B cell (primary cell): ENCODE data around the gene BTK. TPM values are rescaled to one million over a fixed set of nuclear protein-coding genes. Genes with fewer than 3 reads are reported as not detected.

ENCODE experiments used
- ATAC-seq: fragments of 200-7000 bp; cut with Tn5 transposase; one replicate; pipeline ENCODE4 v1.10.0; 2021; ENCODE audit warnings: low read depth, mild to moderate bottlenecking, moderate number of reproducible peaks, moderate library complexity
- CTCF ChIA-PET: fragments of 350-600 bp; sonication (Branson Sonifier 250); formaldehyde crosslinking; loops from one replicate; lab custom pipeline; 2021; ENCODE audit warnings: antibody characterized with exemption, inconsistent platforms; lab: Charles Lee
- POLR2A ChIA-PET: fragments of 350-600 bp; sonication (Branson Sonifier 250); formaldehyde crosslinking; loops from one replicate; lab custom pipeline; 2021; ENCODE audit warnings: antibody characterized with exemption; lab: Charles Lee
- DNase-seq: peaks from one replicate; pipeline ENCODE4 v3.0.0; 2013
- H2AFZ ChIP-seq: 2 replicates; pipeline ENCODE4 v1.6.1; 2012; ENCODE audit warnings: mild to moderate bottlenecking, low read depth, low read length; ENCODE audit not compliant: insufficient read depth, poor library complexity, severe bottlenecking
- H3K27ac ChIP-seq, 2 donors: 1 replicate in 1 of 2; 2 replicates in 1 of 2; pipeline ENCODE4 v1.5.1; 2012 to 2013; ENCODE audit warnings: low read length in 2 of 2, mild to moderate bottlenecking in 2 of 2, moderate library complexity in 1 of 2
- H3K27me3 ChIP-seq, 4 experiments: fragments of 200-600 bp in 1 of 4; sonication (generic) in 1 of 4; replicated peaks in 1 of 4; 1 replicate in 2 of 4; 2 replicates in 2 of 4; pipeline versions ENCODE4 v1.6.1 to v1.7.0; 2013 to 2016; ENCODE audit warnings: low read length in 3 of 4, mild to moderate bottlenecking in 2 of 4, mixed read lengths in 1 of 4, moderate library complexity in 1 of 4; ENCODE audit not compliant: insufficient read depth in 4 of 4, control insufficient read depth in 3 of 4; ENCODE audit errors: control extremely low read depth in 1 of 4
- H3K36me3 ChIP-seq, 2 experiments: replicated peaks in 1 of 2; 1 replicate in 1 of 2; 2 replicates in 1 of 2; pipeline versions ENCODE4 v1.6.1 to v1.7.1; 2013; ENCODE audit warnings: low read length in 1 of 2; ENCODE audit not compliant: insufficient read depth in 2 of 2, control insufficient read depth in 1 of 2; ENCODE audit errors: control extremely low read depth in 1 of 2, extremely low read depth in 1 of 2
- H3K4me1 ChIP-seq, 2 donors: fragments of 200-600 bp in 1 of 2; sonication (generic) in 1 of 2; 1 replicate in 1 of 2; 2 replicates in 1 of 2; pipeline versions ENCODE4 v1.5.1 to v1.6.1; 2013 to 2017; ENCODE audit warnings: low read length in 2 of 2; ENCODE audit not compliant: control insufficient read depth in 2 of 2, insufficient read depth in 2 of 2
- H3K4me2 ChIP-seq: replicated peaks from 2 replicates; pipeline ENCODE3; 2012; ENCODE audit warnings: mild to moderate bottlenecking, low read depth, low read length; ENCODE audit not compliant: poor library complexity, severe bottlenecking
- H3K4me3 ChIP-seq, 5 experiments: fragments of 200-600 bp in 1 of 5; sonication (generic) in 1 of 5; 1 replicate in 3 of 5; 2 replicates in 2 of 5; pipeline versions ENCODE4 v1.5.1 to v1.7.0; 2011 to 2016; ENCODE audit warnings: low read length in 4 of 5, mild to moderate bottlenecking in 4 of 5, low read depth in 2 of 5, control low read depth in 1 of 5, moderate library complexity in 1 of 5; ENCODE audit not compliant: insufficient read depth in 1 of 5; ENCODE audit errors: control extremely low read depth in 1 of 5, extremely low read depth in 1 of 5
- H3K79me2 ChIP-seq: fragments of 200-600 bp; sonication (generic); one replicate; pipeline ENCODE4 v1.6.0; 2016; ENCODE audit warnings: low read length; ENCODE audit not compliant: control insufficient read depth, insufficient read depth
- H3K9ac ChIP-seq: fragments of 200-600 bp; sonication (generic); 2 replicates; pipeline ENCODE4 v1.6.1; 2017; ENCODE audit warnings: mild to moderate bottlenecking, low read length, moderate library complexity
- H3K9me3 ChIP-seq, 3 donors: one replicate each; pipeline versions ENCODE4 v1.6.1 to v1.7.1; 2013; ENCODE audit warnings: low read length in 2 of 3; ENCODE audit not compliant: control insufficient read depth in 2 of 3, insufficient read depth in 1 of 3; ENCODE audit errors: control extremely low read depth in 1 of 3
- H4K20me1 ChIP-seq: 2 replicates; pipeline ENCODE4 v1.6.0; 2012; ENCODE audit warnings: mild to moderate bottlenecking, low read length; ENCODE audit not compliant: insufficient read depth, control insufficient read depth, poor library complexity, severe bottlenecking
- H3K27ac Mint-ChIP-seq: one replicate; pipeline ENCODE4 v1.8.0; 2021; ENCODE audit warnings: mixed read lengths
- H3K27me3 Mint-ChIP-seq: one replicate; pipeline ENCODE4 v1.8.0; 2021; ENCODE audit warnings: mixed read lengths
- H3K4me1 Mint-ChIP-seq: one replicate; pipeline ENCODE4 v1.8.0; 2021; ENCODE audit warnings: mixed read lengths
- H3K4me3 Mint-ChIP-seq: one replicate; pipeline ENCODE4 v1.8.0; 2021; ENCODE audit warnings: mixed read lengths
- H3K9me3 Mint-ChIP-seq: one replicate; pipeline ENCODE4 v1.8.0; 2022; ENCODE audit warnings: mixed read lengths; ENCODE audit not compliant: insufficient read depth
- CTCF ChIP-seq: fragments of 200-600 bp; IDR thresholded peaks from one replicate; pipeline ENCODE4 v1.8.0; 2022; ENCODE audit warnings: antibody characterized with exemption, mild to moderate bottlenecking
- EZH2 ChIP-seq: IDR thresholded peaks from 2 replicates; pipeline ENCODE4 v1.6.1; 2012; ENCODE audit warnings: borderline replicate concordance, low read depth, mild to moderate bottlenecking, moderate library complexity, low read length; ENCODE audit not compliant: insufficient read depth, poor library complexity, severe bottlenecking
- WGBS: methylation state at CpG from one replicate; pipeline ENCODE4 v1.1.5; 2013; ENCODE audit warnings: missing lambda C conversion rate; ENCODE audit not compliant: insufficient coverage; 5-methylcytosine and 5-hydroxymethylcytosine counted together
- intact Hi-C: fragments of 100-400 bp; cut with micrococcal nuclease; formaldehyde crosslinking; loops from one replicate; pipeline ENCODE4 v1.10.0; 2022
- polyA plus RNA-seq: library from polyadenylated mRNA; depleted of rRNA; stranded (reverse); fragments of >200 nt; gene quantifications from 2 replicates; pipeline ENCODE4 v1.2.3, GENCODE V29; 2012
- total RNA-seq, 2 donors: library from RNA; stranded (reverse); fragments of 120-200 nt in 1 of 2; gene quantifications; 1 replicate in 1 of 2; 2 replicates in 1 of 2; pipeline versions ENCODE4 v1.2.3 to v1.2.4, GENCODE V29; 2013 to 2022

BTK gene
- total and polyA plus RNA-seq, 2 donors (not counting 1 experiment from before 2014, with no cell fraction given) = 166 to 235 TPM

DNA sequence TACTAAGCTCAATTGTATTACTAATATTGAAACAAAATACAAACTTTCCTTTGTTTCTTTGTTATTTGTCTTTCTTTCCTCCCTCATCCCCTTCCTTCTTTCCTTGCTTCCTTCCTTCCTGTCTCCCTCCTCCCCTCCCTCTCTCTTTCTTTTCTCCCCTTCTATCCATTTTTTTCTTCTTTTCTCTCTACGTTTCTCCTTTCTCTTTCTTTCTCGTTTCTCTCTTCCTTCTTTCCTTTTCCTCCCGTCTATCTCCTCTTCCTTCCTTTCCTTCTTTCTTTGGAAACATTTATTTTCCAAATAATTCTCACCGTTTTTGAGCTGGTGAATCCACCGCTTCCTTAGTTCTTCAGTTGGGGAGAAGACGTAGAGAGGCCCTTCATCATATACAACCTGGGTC, 16.3 kb downstream of the BTK start:
- no peak overlapping the region for H3K4me3 ChIP-seq
- H3K9me3 Mint-ChIP-seq = no peaks in the 10 kb centered on the region
- peak; percentile 13 for TF ChIP-seq CTCF
- no peak for TF ChIP-seq EZH2
- peaks cover 45% of the 10 kb centered on the region for H3K79me2 ChIP-seq
- H3K36me3 ChIP-seq = peaks cover 0 to 50% of the 10 kb centered on the region in 2 experiments
- no peaks in the 10 kb centered on the region for H3K27me3 Mint-ChIP-seq
- 83% methylated on average over 1 of the region's 6 CpGs for WGBS
- peaks cover 42% of the 10 kb centered on the region for H3K4me1 Mint-ChIP-seq
- no peak for ATAC-seq
- intact Hi-C loops = loop anchor here (2.0 kb wide), 1 partner anchor 21 kb away; the partner anchor contains the start of gene RPL36A
- no peaks in the 10 kb centered on the region for H3K9me3 ChIP-seq
- no peaks in the 10 kb centered on the region for H4K20me1 ChIP-seq
- no peak overlapping the region for H3K9ac ChIP-seq
- no peak for DNase-seq
- H3K27ac ChIP-seq = peak overlapping the region; percentile 41 to 85
- no peak overlapping the region for H2AFZ ChIP-seq
- H3K4me3 Mint-ChIP-seq = peak overlapping the region; percentile 59
- ChIA-PET CTCF (interaction anchor here (1.8 kb wide), 1 partner anchor 14 kb away, joined by 4 read pairs; no protein-coding TSS in a partner anchor), POLR2A (no interaction called here)
- peaks cover 39 to 45% of the 10 kb centered on the region in 2 donors for H3K4me1 ChIP-seq
- H3K4me2 ChIP-seq = peak overlapping the region; percentile 49
- H3K27me3 ChIP-seq = no peaks in the 10 kb centered on the region
- peak overlapping the region; percentile 84 for H3K27ac Mint-ChIP-seq

DNA sequence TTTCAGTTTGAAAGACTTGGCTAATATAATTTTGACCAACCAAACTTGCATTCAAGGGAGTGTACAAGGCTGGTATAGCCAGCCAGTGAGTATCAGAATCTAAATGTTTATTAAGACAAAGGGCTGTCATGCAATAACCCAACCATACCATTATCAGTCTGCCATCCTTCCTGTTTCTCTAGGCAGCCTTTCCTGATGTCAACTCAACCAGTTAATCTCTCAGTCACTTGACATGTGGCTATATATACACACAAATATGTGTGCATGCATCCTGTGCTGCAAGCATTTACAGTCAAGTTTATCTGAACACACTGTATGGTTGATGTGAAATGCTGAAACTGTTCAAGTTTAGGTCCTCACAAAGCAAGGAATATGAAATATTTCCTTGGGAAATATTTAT, 17.2 kb downstream of the BTK start:
- TF ChIP-seq CTCF (no peak), EZH2 (no peak)
- H3K4me3 Mint-ChIP-seq = peak overlapping the region; percentile 79
- Histone ChIP-seq H3K79me2 (peaks cover 45% of the 10 kb centered on the region), H3K4me3 (peak overlapping the region in 2 of 5 experiments; percentile 2 to 8), H3K4me2 (peak overlapping the region; percentile 49), H4K20me1 (no peaks in the 10 kb centered on the region), H3K36me3 (peaks cover 0 to 41% of the 10 kb centered on the region in 2 experiments), H3K9ac (no peak overlapping the region), H2AFZ (no peak overlapping the region), H3K27ac (peak overlapping the region; percentile 68 to 85), H3K4me1 (peaks cover 39 to 45% of the 10 kb centered on the region in 2 donors), H3K27me3 (no peaks in the 10 kb centered on the region), H3K9me3 (no peaks in the 10 kb centered on the region)
- H3K4me1 Mint-ChIP-seq = peaks cover 37% of the 10 kb centered on the region
- intact Hi-C loops = no loop called here
- DNase-seq = peak; percentile 50
- H3K9me3 Mint-ChIP-seq = no peaks in the 10 kb centered on the region
- POLR2A ChIA-PET = no interaction called here
- no peaks in the 10 kb centered on the region for H3K27me3 Mint-ChIP-seq
- CTCF ChIA-PET = interaction anchor here (0.9 to 1.5 kb wide), 3 partner anchors 11 to 46 kb away, joined by 3 to 6 read pairs (median 5); partner anchors contain the start of gene RPL36A
- peak; percentile 54 for ATAC-seq
- H3K27ac Mint-ChIP-seq = peak overlapping the region; percentile 85
